Testis (tissue), 3 donors: ENCODE results near the gene OR52I1. TPM values are rescaled to one million over a fixed set of nuclear protein-coding genes. Genes with fewer than 3 reads are reported as not detected.

ENCODE experiments used
- DNase-seq: peaks from one replicate; pipeline ENCODE4 v3.0.0-alpha.2; 2019
- H3K27ac ChIP-seq, 2 donors: fragments of 200-600 bp; sonication (generic); one replicate each; pipeline ENCODE4 v1.5.1; 2019
- H3K27me3 ChIP-seq: fragments of 200-600 bp; sonication (generic); one replicate; pipeline ENCODE4 v1.5.1; 2019
- H3K36me3 ChIP-seq: fragments of 200-600 bp; sonication (generic); one replicate; pipeline ENCODE4 v1.5.1; 2017; ENCODE audit warnings: low read depth; ENCODE audit errors: missing control alignments
- H3K4me1 ChIP-seq: fragments of 200-600 bp; sonication (generic); one replicate; pipeline ENCODE4 v1.5.1; 2019
- H3K4me3 ChIP-seq, 2 donors: fragments of 200-600 bp; sonication (generic); one replicate each; pipeline ENCODE4 v1.5.1; 2017 to 2019
- H3K9me3 ChIP-seq: fragments of 200-600 bp; sonication (generic); one replicate; pipeline ENCODE4 v1.5.1; 2017
- CTCF ChIP-seq, 3 experiments: fragments of 450-650 bp in 2 of 3; fragments of 200-600 bp in 1 of 3; sonication (generic) in 1 of 3; IDR thresholded peaks; one replicate each; pipeline ENCODE4 v1.5.1; 2016 to 2019; ENCODE audit warnings: antibody characterized with exemption in 3 of 3, mild to moderate bottlenecking in 2 of 3, moderate library complexity in 1 of 3
- POLR2A ChIP-seq: fragments of 450-650 bp; IDR thresholded peaks from one replicate; pipeline ENCODE4 v1.6.1; 2017; ENCODE audit warnings: antibody characterized with exemption, mild to moderate bottlenecking, moderate library complexity
- WGBS, 2 donors: methylation state at CpG; one replicate each; pipeline ENCODE4 v1.1.5; 2018; 5-methylcytosine and 5-hydroxymethylcytosine counted together
- intact Hi-C: fragments of 100-400 bp; cut with DNase I; formaldehyde crosslinking; loops from one replicate; pipeline ENCODE4 v1.15.1; 2023; ENCODE audit warnings: low total_unique reads
- polyA plus RNA-seq: library from polyadenylated mRNA; stranded (reverse); fragments of 350-450 nt; fragmentation: Illumina TruSeq; extraction: RNeasy Lipid Tissue Mini Kit (QIAGEN cat#74804); gene quantifications from one replicate; pipeline ENCODE4 v1.2.3, GENCODE V29; 2014; ENCODE audit warnings: low read depth, low replicate concordance; ENCODE audit not compliant: insufficient read depth
- total RNA-seq, 2 donors: library from RNA; depleted of rRNA; stranded (reverse); fragments of >200 nt; gene quantifications; one replicate each; pipeline ENCODE4 v1.2.3, GENCODE V29; 2016

Gene OR52I1
- total and polyA plus RNA-seq, 3 donors from 2014 or later, result not detected

GRCh38 chr11:4639931-4640330 is 46.1 kb downstream of the OR52I1 start:
- no peak overlapping the region for H3K4me3 ChIP-seq
- no peak overlapping the region for H3K27ac ChIP-seq
- no peaks in the 10 kb centered on the region for H3K9me3 ChIP-seq
- TF ChIP-seq POLR2A, result no peak
- TF ChIP-seq CTCF (IDR thresholded peaks at IDR 0.05), result no peak
- H3K36me3 ChIP-seq, result no peaks in the 10 kb centered on the region
- no peak for DNase-seq
- H3K27me3 ChIP-seq, result no peaks in the 10 kb centered on the region
- H3K4me1 ChIP-seq, result peaks cover 3% of the 10 kb centered on the region
- intact Hi-C loops, result loop anchor here (5.0 to 10.0 kb wide), 2 partner anchors 187 to 365 kb away; no protein-coding TSS in a partner anchor
- 94% methylated on average over 6 of the region's 6 CpGs for WGBS, 2 donors

GRCh38 chr11:4641501-4641900 is 47.7 kb downstream of the OR52I1 start:
- Histone ChIP-seq H3K27ac (no peak overlapping the region), H3K36me3 (no peaks in the 10 kb centered on the region), H3K27me3 (no peaks in the 10 kb centered on the region), H3K4me1 (peaks cover 3% of the 10 kb centered on the region), H3K9me3 (no peaks in the 10 kb centered on the region), H3K4me3 (no peak overlapping the region)
- DNase-seq, result no peak
- TF ChIP-seq CTCF (IDR thresholded peaks at IDR 0.05) (no peak), POLR2A (no peak)
- intact Hi-C loops, result no loop called here
- 90 to 94% methylated on average over 7 of the region's 7 CpGs for WGBS, 2 donors

GRCh38 chr11:4642043-4642442 is 48.2 kb downstream of the OR52I1 start:
- 78 to 92% methylated on average over 7 of the region's 7 CpGs for WGBS, 2 donors
- no peak overlapping the region for H3K4me3 ChIP-seq
- peaks cover 2% of the 10 kb centered on the region for H3K4me1 ChIP-seq
- H3K36me3 ChIP-seq, result no peaks in the 10 kb centered on the region
- H3K27ac ChIP-seq, result no peak overlapping the region
- intact Hi-C loops, result no loop called here
- TF ChIP-seq POLR2A, result no peak
- TF ChIP-seq CTCF (IDR thresholded peaks at IDR 0.05), result no peak
- no peak for DNase-seq
- no peaks in the 10 kb centered on the region for H3K27me3 ChIP-seq
- H3K9me3 ChIP-seq, result no peaks in the 10 kb centered on the region

DNA sequence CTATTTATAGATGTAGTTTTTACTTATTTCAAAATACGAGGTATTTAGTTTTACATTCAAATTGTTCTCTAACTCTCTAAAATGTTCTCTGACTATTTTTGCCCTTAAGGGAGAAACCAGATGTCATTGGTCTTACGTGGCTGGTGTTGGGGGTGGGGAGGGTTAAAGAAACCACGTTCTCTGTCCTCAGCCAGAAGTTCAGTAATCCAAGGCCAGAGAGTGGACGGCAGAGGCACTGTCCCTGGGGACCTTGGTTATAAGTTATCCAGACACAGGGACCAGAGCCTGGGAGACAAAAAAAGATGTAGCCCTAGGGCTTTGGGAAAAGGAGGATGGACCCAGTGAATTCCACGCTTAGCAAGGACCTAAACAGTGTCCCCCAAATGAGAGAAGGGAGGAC is 49.2 kb downstream of the OR52I1 start:
- H3K27me3 ChIP-seq, result no peaks in the 10 kb centered on the region
- no peak for DNase-seq
- intact Hi-C loops, result no loop called here
- H3K9me3 ChIP-seq, result no peaks in the 10 kb centered on the region
- H3K36me3 ChIP-seq, result no peaks in the 10 kb centered on the region
- no peak for TF ChIP-seq POLR2A
- TF ChIP-seq CTCF (IDR thresholded peaks at IDR 0.05), result no peak
- no peak overlapping the region for H3K4me3 ChIP-seq
- peaks cover 3% of the 10 kb centered on the region for H3K4me1 ChIP-seq
- H3K27ac ChIP-seq, result no peak overlapping the region
- 24 to 49% methylated on average over 5 of the region's 5 CpGs for WGBS, 2 donors

GRCh38 chr11:4643682-4644081 is 49.8 kb downstream of the OR52I1 start, which contains the start of gene OR51E1:
OR51E1 (plus strand) TSS chr11:4643982; CDS start chr11:4652527, 8,545 bp downstream.
- Histone ChIP-seq H3K9me3 (no peaks in the 10 kb centered on the region), H3K27ac (no peak within 1 kb of the TSS), H3K4me1 (peaks cover 3% of the 10 kb centered on the region), H3K36me3 (no peaks in the 10 kb centered on the region), H3K27me3 (no peaks in the 10 kb centered on the region), H3K4me3 (no peak within 1 kb of the TSS)
- no peak for TF ChIP-seq POLR2A
- no peak for TF ChIP-seq CTCF (IDR thresholded peaks at IDR 0.05)
- WGBS, 2 donors, result 73 to 78% methylated on average over 3 of the region's 3 CpGs
- DNase-seq, result no peak
- intact Hi-C loops, result no loop called here
